Adipose tissue (tissue), 3 donors: ENCODE measurements around the gene KCNAB1. TPM values are rescaled to one million over a fixed set of nuclear protein-coding genes. Genes with fewer than 3 reads are reported as not detected.
"Not testable (repeated sequence)": the region's sequence is repeated elsewhere in the genome, so short reads cannot be mapped to it uniquely, and the experiment has no call there.

ENCODE experiments used
- H3K27ac ChIP-seq: one replicate; pipeline ENCODE4 v1.5.1; 2013; ENCODE audit warnings: low read depth, low read length
- WGBS, 3 donors: extraction: QIAGEN DNeasy Blood & Tissue Kit; methylation state at CpG; one replicate each; pipeline ENCODE4 v1.1.7; 2013; 5-methylcytosine and 5-hydroxymethylcytosine counted together
- polyA plus RNA-seq, 3 donors: library from polyadenylated mRNA; stranded (reverse); fragments of 200-250 nt; gene quantifications; one replicate each; pipeline ENCODE4 v1.2.3, GENCODE V29; 2013
- donor health status: healthy with polysubstance abuse.
- donor health status: Bipolar disorder and iron deficiency.
- donor health status: healthy.

The KCNAB1 gene
- polyA plus RNA-seq, 3 donors = 2.3 to 6.7 (median 2.3) TPM

DNA sequence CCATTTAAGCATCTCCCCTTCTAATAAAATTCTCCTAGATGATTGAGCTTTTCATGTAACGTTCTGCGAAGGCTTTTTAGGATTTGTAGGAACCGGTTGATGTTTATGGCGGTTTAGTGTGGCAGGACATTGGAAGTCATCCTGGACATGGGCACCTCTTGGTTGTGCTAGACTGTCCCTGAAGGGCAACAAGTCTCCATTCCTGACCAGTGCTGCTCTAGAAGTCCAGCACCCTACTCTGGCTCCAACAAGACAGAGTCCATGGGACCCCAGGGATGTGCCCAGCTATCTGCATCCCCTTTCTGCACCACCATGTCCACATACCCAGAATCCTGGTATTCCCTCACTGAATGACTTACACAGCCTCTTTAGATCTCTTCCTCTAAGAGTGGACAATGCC lies 46.4 kb downstream of the KCNAB1 start:
- 73 to 89% (median 87%) methylated on average over 4 of the region's 4 CpGs for WGBS, 3 donors
- H3K27ac ChIP-seq = no peak overlapping the region

DNA sequence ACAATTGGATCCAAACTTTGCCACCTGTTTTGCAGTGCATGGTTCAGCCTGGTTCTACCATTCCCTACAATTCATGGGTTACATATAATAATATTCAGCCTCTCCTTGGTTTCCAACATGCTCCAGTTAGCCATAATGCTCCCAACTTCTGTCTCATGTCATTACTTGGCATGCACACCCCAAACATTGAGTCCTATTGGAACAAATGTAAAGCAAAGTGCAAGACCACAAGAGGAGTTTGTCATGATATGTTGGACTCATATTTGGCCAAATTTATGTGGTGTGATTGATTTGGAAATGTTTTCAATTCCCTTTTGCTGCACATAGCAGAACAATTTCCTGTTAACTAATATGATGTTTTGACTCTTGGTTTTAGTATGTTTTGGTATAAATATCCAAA lies 50.2 kb downstream of the KCNAB1 start:
- H3K27ac ChIP-seq = no peak overlapping the region

DNA sequence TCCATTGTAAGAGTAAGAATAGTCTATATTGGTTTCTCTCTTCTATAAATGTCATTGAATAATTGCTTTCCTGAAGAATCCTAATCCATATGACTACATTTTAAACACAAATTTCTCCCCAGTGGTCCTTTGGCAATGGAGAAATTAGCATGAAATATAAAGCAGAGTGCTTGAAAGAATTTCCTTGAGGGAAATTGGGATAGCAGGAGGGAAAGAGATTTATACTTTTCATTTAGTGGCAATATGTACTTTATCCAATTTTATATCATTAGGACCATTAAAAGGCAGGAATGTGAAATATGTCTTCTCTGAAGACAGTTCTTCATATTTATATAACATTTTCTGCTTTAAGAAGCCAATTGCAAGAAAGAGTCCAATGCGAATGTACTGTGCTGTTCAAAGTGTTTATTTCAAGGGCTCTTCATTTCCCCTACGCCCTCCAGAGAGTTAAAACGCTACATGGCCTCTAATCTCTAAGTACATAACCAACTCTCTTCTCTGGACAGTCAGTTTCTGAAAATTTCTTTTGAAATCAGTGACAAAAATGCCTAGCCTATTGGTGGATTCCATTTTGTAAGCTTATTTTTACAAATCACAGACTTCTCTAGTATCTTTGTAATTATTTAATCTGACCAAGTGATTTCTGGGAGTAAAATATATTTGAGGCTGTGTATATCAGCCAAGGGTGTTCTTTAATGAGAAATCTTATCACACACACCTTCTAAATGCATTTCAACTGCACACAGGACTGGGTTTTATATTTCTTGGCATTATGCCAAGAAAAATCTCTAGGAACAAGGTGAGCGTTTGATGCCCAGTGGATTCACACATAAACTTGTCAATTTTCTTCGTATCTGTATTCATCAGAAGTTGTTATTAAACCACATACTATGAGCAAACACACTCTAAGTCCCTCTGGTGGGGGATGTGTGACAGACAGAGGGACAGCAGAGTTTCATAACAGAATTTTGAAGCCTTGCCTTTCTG lies 51.2 kb downstream of the KCNAB1 start:
- 71 to 80% (median 75%) methylated on average over 5 of the region's 5 CpGs for whole genome bisulfite sequencing, 3 donors
- H3K27ac ChIP-seq = no peak overlapping the region

DNA sequence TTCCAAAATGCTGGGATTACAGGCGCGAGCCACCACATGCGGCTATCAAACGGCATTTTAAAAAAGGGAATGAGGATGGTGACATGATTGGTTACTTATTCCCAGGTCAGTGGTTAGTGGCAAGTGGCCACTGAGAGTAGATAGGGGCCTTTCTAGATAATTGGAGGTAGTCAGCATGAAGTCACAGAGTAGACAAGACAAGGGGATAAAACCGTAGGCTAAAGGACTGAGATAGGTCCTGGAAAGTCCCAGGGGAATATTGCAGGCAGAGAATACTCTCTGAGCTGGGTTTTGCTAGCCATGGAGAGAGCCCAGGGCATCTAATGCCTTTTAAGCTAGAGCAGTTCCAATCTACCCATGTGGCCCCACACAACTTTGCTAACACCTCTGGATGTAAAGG lies 52.2 kb downstream of the KCNAB1 start:
- 92 to 97% (median 96%) methylated on average over 5 of the region's 5 CpGs for WGBS, 3 donors
- H3K27ac ChIP-seq = no peak overlapping the region

DNA sequence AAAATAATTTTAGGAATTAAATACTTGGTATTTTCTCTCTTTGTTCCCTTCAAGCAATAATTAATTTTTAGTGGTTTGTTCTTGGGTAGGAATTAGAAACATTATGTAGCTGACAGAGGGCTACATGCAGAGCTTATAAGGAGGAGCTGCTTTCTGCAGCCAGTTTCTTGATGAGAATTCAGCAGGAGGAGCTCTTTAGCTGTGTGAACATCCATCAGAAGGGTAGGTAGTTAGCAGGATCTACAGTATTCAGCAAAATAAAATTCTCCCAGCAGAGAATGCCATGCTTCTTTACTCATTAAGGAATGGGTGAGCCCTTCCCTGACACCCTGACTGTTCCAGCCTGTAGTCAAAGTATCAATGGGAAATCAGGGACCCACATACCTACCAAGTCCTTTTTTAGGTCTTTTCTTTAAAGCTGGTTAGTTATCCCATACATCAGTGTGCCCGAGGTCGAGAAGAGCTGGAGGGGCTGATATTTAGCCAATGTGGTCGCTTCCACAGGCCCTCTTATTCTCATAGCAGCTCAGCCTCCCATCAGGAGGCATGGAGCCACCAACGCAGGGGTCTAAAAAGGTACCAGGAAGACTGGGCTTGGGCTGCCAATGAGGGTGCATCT lies 54.0 kb downstream of the KCNAB1 start:
- WGBS, 3 donors = 83 to 90% (median 88%) methylated on average over 4 of the region's 4 CpGs
- H3K27ac ChIP-seq = no peak overlapping the region

DNA sequence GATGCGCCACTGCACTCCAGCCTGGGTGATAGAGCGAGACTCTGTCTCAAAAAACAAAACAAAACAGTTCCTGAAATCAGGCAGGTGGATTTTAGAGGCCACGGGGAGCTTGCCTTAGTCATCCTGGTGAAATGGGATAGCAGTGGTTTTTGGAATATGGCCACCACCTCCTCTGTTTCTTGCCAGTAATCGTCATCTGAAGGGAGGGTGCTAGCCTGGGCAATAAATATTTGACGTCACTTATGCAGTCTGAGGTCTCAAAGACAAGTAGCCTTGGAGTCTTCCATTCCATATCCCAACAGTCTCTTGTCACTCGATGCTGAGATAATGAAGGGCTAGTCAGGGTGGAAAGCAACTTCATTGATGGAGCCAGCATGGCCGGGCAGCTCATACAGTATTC lies 55.2 kb downstream of the KCNAB1 start:
- WGBS, 3 donors = 86 to 88% (median 87%) methylated on average over 7 of the region's 7 CpGs
- H3K27ac ChIP-seq = no peak overlapping the region

DNA sequence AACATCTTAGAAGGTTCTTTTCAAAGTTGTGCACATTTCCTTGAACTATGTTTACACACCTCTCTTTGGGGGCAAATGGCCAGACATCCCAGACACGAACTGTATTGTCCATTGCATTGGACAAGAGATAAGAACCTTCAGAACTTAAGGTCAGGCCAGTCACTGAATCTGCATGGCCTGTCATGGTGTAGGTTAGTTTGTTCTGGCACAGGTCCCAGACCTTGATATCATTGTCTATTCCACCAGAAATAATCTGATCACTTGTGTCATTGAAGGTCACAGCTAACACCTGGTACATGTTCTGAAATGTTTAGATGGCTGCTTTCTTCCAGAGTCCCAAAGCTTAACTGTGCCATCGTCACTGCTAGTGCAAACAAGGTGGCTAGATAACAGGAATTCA lies 55.7 kb downstream of the KCNAB1 start:
- WGBS, 3 donors = 25 to 83% (median 83%) methylated on average over 2 of the region's 2 CpGs
- H3K27ac ChIP-seq = no peak overlapping the region

DNA sequence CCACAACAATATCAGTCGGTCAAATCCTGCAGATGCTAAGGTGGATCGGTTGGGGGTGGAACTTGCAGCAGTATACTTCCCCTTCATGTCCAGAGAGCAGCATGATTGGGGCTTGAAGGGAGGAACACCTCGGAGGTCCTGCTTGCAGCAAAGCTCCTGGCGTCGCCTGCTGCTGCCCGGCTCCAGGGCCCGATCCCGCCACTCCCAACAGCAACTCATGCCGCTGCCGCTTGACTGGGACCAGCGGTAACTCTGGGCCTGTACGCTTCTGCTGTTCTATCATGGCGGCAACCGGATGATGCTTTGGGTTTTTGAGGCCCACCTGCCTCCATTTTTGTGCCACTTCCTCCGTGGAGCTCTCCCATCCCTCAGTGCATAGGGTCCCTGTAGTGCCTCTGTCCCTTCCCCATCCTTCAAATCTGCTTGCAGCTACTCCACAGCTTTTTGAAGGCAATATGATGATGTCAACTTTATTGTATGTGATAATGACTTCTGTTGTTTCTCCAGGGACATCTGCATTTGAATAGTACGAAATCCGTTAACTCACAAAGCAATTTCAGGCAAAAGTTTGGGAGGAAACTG lies 56.3 kb downstream of the KCNAB1 start:
- H3K27ac ChIP-seq = no peak overlapping the region
- 92 to 93% (median 93%) methylated on average over 16 to 17 of the region's 17 CpGs for WGBS, 3 donors

DNA sequence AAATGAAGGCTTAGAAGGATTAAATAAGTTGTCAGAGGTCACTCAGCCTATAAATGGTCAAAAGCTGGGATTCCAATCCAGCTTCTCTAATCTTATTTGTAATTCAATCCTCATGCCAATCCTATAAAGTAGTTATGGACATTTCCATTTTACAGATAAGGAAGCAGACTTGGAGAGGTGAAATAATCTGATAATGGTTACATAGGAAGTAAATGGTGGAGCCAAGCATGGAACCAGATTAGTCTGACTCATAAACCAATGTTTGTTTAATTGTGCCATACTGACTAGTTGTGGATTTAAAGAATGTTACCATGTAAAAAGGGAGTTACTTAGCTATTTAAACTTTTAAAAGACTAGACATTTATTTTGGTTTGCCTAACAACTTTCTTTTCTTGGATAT lies 59.7 kb downstream of the KCNAB1 start:
- H3K27ac ChIP-seq = no peak overlapping the region

DNA sequence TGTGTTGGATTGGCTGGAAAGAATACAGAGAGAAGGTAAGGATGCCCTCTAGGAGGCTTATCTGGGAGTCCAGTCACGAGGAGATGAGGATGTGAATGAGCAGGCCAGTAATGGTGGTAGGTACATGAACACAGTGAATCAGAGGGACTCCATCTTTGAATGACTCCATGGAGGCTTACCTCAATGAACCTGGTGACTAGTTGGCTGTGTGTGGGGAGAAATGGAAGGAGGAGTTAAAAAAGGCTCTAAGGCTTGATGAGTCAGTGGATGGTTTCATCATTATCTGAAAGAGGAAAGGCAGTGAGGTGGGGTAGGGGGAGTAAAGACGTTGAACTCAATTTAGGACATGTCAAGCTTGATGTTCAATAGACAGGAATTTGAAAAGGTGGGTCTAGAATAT lies 61.1 kb downstream of the KCNAB1 start:
- no peak overlapping the region for H3K27ac ChIP-seq
- WGBS, 3 donors = 66 to 81% (median 69%) methylated on average over 2 of the region's 2 CpGs

DNA sequence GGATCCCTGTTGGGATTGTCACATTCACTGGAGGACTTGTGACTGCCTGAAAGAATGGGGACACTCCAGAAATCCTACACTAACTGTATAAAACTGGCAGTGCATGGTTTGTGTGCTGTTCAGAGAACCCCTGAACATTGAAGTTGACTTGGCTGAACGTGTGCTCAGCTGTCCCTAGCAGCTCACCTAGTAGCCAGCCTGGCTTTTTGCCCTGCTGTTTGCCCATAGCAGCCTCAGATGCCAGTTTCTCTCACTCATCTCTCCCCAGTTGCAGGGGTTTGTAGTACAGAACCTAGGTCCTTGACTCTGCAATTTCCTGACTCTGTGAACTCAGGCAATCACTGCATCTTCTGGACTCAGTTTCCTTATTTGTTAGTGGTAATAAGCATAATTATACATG lies 63.0 kb downstream of the KCNAB1 start:
- no peak overlapping the region for H3K27ac ChIP-seq
- WGBS, 3 donors = 33 to 68% (median 63%) methylated on average over 1 of the region's 1 CpG

DNA sequence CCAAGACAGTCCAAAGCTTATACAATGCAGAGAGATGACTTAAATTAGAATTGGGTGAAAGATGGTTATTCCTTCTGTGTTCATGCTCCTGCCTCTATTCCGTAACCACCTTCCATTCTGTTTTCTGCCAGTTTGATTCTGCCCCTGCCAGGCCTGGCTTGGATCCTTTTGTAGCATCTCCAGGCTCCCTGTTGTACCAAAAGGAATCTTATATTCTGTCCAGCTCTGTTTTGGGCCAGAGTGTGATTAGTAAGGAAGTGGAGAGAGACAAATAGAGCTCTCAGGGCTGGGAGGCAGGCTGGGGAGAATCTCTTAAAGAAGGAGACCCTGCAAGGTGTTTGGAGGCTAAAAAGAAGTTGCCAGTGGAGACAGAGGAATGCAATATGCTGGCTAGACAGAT lies 63.8 kb downstream of the KCNAB1 start:
- H3K27ac ChIP-seq = no peak overlapping the region
- WGBS, 3 donors = 81 to 100% (median 96%) methylated on average over 1 of the region's 1 CpG

DNA sequence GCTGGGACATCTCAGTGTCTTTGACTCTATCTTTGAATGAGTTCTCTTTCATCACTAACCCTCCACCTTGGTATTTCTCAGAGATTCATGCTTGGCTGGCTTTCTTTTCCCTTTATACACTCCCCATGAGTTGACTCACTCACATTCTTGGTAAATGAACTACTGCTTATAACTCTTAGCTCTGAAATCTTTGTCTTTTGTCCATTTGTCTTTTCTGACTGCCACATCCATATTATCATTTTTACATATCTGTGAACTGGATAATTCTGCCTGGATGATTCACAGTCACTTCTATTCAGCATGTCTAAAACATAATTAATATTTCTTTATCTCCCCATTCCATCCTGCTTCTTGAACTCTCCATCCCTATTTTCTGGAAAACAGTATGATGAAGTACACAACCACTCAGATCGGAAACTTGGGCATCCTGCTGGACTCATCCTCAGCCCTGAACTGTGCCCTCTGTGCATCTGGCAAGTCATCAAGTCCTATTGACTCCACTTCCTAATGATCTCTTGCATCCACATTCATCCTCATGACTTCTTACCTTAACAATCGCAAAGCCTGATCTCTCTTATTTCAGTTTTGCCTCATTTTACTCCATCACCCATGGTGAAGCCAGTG lies 66.9 kb downstream of the KCNAB1 start:
- H3K27ac ChIP-seq = no peak overlapping the region
- 87 to 93% (median 92%) methylated on average over 2 of the region's 2 CpGs for WGBS, 3 donors

DNA sequence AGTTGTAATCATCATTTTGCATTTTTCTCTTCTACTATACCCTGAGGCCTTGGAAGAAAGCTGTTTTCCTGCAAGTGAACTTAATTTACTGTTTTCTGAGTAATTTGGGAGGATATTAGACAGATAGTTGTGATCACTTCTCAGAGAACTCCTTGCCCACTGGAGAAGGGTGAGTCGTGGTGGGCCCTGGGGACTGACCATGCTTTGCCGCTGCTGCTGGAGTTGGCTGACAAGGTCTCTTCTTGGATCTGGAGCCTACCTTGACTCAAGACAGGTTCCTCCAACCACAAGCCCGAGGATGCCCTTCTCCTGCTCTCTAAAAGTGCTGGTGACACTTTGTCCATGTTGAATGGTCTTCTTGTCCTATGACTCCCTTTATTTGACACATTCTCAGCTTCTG lies 68.4 kb downstream of the KCNAB1 start:
- no peak overlapping the region for H3K27ac ChIP-seq
- WGBS, 3 donors = 84 to 95% (median 86%) methylated on average over 3 of the region's 3 CpGs

DNA sequence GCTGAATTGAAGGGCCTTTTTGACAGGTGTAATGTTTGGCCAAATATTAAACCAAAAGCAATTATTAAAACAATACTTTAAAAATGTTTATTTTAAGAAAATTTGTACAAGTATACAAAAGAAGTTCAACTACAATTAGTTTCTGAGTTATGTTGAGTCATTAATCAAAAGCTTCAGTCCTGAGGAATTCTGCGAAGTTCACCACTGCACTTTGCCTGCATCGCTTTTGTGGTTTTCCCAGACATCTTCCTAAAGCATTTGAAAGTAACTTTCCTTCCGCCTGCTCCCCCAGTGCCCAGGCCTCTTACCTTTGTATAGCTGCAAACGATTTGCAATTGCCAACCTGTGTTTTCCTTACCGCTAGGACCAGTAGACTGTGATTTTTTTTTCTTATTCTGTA lies 69.5 kb downstream of the KCNAB1 start:
- no peak overlapping the region for H3K27ac ChIP-seq
- WGBS, 3 donors = 73 to 79% (median 75%) methylated on average over 5 of the region's 5 CpGs

DNA sequence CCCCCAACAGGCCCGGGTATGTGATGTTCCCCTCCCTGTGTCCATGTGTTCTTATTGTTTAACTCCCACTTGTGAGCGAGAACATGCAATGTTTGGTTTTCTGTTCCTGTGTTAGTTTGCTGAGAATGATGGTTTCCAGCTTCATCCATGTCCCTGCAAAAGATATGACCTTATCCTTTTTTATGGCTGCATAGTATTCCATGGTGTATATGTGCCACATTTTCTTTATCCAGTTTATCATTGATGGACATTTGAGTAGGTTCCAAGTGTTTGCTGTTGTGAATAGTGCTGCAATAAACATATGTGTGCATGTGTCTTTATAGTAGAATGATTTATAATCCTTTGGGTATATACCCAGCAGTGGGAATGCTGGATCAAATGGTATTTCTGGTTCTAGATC lies 74.6 kb downstream of the KCNAB1 start:
- not testable (repeated sequence) for H3K27ac ChIP-seq
- WGBS, 3 donors = 86 to 95% (median 91%) methylated on average over 2 of the region's 2 CpGs

DNA sequence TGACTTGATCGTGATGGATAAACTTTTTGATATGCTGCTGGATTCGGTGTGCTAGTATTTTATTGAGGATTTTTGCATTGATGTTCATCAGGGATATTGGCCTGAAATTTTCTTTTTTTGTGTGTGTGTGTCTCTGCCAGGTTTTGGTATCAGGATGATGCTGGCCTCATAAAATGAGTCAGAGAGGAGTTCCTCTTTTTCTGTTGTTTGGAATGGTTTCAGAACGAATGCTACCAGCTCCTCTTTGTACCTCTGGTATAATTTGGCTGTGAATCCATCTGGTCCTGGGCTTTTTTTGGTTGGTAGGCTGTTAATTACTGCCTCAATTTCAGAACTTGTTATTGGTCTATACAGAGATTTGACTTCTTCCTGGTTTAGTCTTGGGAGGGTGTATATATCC lies 76.8 kb downstream of the KCNAB1 start:
- H3K27ac ChIP-seq = not testable (repeated sequence)
- WGBS, 3 donors = 71 to 78% (median 75%) methylated on average over 3 of the region's 3 CpGs

DNA sequence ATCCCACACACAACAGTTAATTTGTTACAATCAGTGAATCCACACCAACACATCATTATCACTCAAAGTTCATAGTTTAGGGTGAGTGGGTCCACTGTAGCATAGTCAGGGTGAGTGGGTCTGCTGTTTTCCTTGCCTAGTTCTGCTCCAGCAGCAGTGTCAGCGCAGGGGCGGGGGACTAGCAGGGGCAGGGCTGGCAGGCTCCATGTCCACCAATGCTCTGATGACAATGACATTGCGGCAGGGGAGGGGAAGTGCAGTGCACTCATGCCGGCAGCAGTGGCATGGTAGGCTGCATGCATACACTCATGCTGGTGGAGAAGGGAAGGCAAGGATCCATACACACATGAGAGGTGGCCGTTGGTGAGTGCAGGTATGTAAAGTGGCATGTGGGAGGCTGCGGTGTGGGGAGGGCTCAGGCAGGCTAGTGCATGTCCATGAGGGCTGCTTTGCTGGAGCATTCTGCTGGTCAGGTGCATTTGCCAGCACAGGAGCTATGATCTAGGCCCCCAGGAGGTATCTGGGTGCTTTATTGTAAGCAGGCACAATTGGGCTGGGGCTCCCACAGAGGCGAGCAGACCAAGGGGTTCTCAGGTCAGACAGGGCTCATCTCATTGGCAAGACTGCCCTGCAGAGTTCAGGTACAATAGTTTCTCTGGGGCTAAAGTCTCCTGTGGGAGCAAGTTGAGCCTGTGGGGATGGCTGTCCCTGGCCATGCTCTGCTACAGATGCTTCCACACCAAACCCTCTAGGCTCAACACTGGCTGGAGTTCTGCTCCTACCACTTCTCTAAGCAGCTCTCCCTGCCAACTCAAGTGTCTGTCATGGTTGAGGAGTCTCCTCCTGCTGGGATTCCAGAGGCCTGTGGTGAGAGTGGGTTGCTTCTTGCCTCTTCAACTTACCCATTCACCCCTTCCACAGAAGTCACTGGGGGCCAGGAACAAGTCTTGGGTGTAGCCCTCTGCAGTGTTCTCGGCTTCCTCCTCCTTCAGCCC lies 81.3 kb downstream of the KCNAB1 start:
- 90 to 94% (median 93%) methylated on average over 8 of the region's 8 CpGs for WGBS, 3 donors
- H3K27ac ChIP-seq = no peak overlapping the region
